ENCODE data around the gene AQP6.

AQP6 gene

GRCh38 chr12:49972641-49973360 is at the start of gene AQP6:
Gene AQP6 (plus strand): TSS chr12:49972947. CDS start chr12:49973174, 227 bp downstream.
- no peak for DNase-seq

- no peak for DNase-seq
These were observed 49.6 kb upstream of the AQP6 start for GRCh38 chr12:49923035-49923644.

- no peak for DNase-seq
These were observed 48.7 kb upstream of the AQP6 start for GRCh38 chr12:49923880-49924556.

- no peak for DNase-seq
These were observed 48.0 kb upstream of the AQP6 start for GRCh38 chr12:49924628-49925246.

GRCh38 chr12:49925433-49926204 is 47.1 kb upstream of the AQP6 start:
- no peak for DNase-seq

GRCh38 chr12:49928471-49928870 is 44.3 kb upstream of the AQP6 start:
- no peak for DNase-seq

- no peak for DNase-seq
These were observed 43.2 kb upstream of the AQP6 start for GRCh38 chr12:49929581-49929980.

GRCh38 chr12:49930515-49931288 is 42.0 kb upstream of the AQP6 start:
- no peak for DNase-seq

- DNase-seq = no peak
These were observed 40.7 kb upstream of the AQP6 start for GRCh38 chr12:49932023-49932422.

- no peak for DNase-seq
These were observed 40.1 kb upstream of the AQP6 start for GRCh38 chr12:49932533-49933130.

- DNase-seq = no peak
These were observed 39.0 kb upstream of the AQP6 start for GRCh38 chr12:49933796-49934195.

GRCh38 chr12:49934505-49934904 is 38.2 kb upstream of the AQP6 start:
- no peak for DNase-seq

GRCh38 chr12:49936925-49937324 is 35.8 kb upstream of the AQP6 start:
- DNase-seq = no peak

- no peak for DNase-seq
These were observed 35.0 kb upstream of the AQP6 start for GRCh38 chr12:49937639-49938300.

GRCh38 chr12:49939307-49939706 is 33.4 kb upstream of the AQP6 start:
- no peak for DNase-seq

GRCh38 chr12:49939707-49940106 is 33.0 kb upstream of the AQP6 start:
- DNase-seq = no peak

GRCh38 chr12:49941556-49942511 is 30.9 kb upstream of the AQP6 start:
- peak; percentile 80 for DNase-seq

GRCh38 chr12:49942512-49942893 is 30.2 kb upstream of the AQP6 start:
- DNase-seq = no peak

- no peak for DNase-seq
These were observed 29.7 kb upstream of the AQP6 start for GRCh38 chr12:49942921-49943624.

Measured in NCI-H446 treated with DMSO at 0.1 percent for 48 hours (cell line).